ENCODE data around the gene SIT1.

The SIT1 gene

DNA sequence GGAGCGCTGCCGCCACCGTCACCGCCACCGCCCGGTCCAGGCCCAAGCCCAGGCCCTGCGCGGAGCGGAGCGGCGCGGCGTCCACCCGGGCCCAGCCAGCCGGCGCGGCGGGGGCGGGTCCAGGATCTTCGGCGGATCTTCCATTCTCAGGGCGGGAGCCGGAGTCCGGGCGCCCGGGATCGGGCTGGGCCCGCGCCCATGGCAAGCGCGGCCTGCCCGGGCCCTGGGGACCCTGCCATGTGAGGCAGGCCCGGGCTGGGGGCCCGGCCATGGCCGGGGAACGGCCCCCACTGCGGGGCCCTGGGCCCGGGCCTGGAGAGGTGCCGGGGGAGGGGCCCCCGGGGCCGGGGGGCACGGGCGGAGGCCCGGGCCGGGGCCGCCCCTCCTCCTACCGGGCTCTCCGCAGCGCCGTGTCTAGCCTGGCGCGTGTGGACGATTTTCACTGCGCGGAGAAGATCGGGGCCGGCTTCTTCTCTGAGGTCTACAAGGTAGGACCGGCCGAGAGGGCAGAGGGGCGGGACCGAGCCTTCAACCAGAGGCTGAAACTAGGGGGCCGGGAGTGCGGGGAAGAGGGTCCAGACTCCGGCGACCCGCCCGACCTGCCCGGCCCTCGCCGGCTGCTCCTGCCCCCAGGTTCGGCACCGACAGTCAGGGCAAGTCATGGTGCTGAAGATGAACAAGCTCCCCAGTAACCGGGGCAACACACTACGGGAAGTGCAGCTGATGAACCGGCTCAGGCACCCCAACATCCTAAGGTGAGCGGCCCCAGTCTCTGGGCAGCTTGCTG is 45.2 kb downstream of the SIT1 start:
- no peak for DNase-seq (ENCODE audit: low spot score)

DNA sequence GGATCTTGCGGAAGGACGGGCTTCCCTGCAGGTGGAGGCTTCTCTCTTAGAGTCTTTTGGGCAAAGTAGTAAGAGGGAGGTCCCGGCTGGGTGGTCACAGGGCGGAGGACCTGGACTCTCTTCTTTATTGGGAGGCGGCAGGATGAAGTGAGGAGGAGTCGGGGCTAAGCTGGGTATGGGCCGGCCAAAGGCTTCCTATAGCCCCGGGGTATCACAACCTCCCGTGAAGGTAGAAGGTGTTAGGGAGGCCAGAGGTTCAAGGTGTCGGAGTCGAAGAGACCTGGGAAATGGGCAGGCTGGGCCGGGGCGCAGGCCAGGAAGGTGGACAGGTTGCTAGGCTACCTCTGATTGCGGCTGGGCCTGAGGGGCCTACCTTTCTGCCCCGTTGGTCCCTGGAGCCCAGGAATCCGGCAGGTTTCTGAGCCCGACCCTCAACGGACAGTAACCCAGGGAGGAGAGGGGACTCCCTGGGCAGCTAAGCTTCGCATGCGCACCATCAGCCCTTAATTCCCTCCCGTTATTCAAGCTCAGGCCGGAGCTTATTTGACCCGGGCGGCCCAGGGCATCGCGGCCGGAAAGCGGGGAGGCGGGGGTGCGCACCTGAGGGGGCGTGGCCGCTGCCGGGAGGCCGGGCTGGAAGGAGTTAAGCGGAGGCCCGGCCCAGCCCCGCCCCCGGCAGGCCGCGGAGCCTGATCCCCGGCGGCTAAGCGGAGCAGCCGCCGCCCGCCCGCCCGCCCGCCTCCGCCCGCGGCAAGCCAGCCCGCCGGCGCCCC is 46.0 kb downstream of the SIT1 start, which contains the start of gene TESK1:
TESK1 (plus strand) TSS at position 685 of the 773 bp plus-strand sequence. CDS start 358 bp downstream, outside the sequence.
- peak; percentile 91 for DNase-seq (ENCODE audit: low spot score)

DNA sequence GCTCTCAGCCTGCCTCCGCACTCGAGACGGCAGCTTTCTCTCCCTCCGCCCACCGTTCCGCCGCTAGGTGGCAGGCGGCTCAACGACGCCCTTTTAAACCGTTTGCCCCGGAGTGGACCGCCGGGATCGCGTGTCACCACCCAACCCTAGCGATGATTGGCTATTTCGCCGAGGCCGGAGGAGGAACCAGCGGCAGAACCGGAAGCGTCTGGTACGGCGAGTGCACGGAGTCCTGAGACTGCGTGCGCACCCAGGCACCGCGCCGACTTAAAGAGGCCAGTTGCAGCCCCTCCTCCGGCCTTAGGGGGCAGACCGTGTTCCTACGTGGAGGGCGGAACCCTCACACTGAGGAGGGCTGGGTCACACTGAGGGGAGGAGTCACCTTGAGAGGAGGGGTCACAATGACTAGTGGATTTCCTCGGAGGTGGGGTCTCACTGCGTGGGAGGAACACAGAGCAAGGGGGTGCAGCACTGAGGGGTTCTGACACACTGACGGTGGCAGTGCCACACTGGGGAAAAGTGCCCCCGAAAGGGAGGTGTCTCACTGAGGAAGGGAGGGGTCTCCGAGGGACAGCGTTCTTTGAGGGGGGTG is 46.6 kb downstream of the SIT1 start:
- DNase-seq (ENCODE audit: low spot score), result peak; percentile 97

DNA sequence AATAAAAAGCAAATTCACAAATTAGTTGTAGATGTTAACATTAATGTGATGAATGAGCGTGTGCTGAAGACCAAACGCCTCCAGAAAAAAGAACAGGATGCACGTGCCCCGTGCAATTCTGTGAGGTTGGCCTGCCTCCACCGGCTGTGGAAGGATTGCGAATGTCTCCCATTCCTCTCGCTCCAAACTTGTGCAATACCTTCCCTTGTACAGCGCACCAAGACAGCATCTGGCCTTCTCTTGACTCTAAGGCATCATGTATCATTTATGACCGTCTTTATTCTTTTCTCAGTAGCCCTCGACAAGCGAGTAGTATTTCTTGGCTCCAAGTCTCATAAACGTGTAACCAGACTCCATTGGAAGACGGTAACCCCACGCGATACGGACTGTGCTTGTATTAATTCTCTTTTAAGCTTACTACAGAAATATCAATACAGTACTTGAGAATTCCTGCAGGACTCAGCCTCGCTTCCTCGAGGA is 47.2 kb downstream of the SIT1 start:
- DNase-seq (ENCODE audit: low spot score), result peak; percentile 47

DNA sequence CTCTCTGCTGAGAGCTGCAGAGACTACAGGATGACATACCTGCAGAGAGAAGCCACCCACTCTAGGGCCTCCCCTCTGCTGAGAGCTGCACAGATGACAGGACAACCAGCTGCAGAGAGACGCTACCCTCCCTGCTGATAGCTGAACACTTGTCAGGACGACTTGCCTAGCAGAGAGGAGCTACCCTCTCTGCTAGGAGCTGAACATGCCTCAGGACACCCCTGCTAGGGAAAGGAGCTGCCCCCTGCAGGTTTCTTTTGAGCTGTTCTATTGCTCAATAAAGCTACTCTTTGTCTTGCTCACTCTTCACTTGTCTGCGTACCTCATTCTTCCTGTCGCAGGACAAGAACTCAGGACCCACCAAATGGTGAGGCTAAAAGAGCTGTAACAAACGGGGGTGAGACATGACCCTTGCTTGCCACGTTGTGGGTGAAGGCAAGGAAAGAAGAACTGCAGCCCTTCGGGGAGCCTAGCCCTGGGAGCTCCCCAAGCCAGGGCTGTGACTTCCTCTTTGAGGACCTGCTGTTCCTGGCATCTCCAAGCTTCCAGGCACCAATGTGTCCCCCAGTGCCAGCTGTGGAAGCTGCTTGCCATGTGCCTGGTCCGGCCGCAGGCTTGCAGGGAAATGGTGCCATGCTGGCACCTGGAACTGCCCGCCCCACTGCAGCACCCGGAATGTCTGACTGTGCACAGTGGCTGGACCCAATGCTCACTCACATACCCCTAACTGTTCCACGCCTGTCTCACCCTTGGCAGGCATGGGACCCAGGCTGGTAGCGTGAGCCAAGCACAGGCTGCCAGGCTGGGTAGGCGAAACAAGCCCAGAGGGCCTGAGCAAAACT is 50.7 kb downstream of the SIT1 start:
- no peak for DNase-seq (ENCODE audit: low spot score)

Data from D341Med (cell line).